ENCODE results near the gene ANKRD53. TPM values are rescaled to one million over a fixed set of nuclear protein-coding genes. Genes with fewer than 3 reads are reported as not detected.
A peak's percentile ranks its signal among the peaks of the same experiment; 100 is the strongest.

Gene ANKRD53
- total RNA-seq, 2 donors from 2014 or later = 4.7 to 10.2 TPM

DNA sequence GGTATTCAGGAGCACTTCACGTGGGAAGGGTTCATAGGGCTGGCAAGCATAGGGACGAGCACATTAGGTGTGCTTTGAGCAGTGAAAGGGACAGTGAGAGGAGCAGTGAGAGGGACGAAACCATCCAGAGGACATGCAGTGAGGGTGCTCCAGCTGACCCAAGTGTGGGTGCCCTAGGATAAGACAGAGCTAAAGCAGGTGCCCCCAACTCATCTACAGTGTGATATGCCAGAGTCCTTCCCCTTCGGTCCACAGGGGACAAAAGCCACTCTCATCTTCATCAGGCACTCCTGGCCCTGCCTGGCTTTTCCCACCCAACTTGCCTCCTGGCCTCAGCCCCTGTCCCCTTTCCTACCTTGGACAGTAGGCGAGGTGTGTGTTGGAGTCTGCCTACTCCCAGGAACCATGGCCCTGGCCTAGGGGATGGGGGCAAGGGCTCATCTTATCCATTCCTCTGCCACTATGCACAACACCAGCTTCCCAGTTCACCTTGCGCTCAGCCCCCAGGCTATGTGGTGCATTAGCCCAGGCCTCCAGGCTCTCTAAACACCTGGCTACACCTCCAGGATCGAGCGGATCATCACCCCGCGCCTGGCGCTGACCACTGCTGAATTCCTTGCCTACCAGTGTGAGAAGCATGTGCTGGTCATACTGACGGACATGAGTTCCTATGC lies 16.1 kb upstream of the ANKRD53 start:
- no peaks in the 10 kb centered on the region for H3K27me3 ChIP-seq
- no peaks in the 10 kb centered on the region for H3K36me3 ChIP-seq (replicated peaks in 1 of 2; ENCODE audit: insufficient read depth in 1 of 2, low read depth in 2 of 2)
- no peak overlapping the region for H3K27ac ChIP-seq
- intact Hi-C loops (cut with DNase I) = no loop called here
- ATAC-seq (no peak), DNase-seq (peak in 2 of 4 donors; percentile 0 to 10)
- no peak overlapping the region for H3K4me3 ChIP-seq
- WGBS, 2 donors = 70 to 81% methylated on average over 12 of the region's 12 CpGs
- H3K4me1 ChIP-seq = peaks cover 3% of the 10 kb centered on the region
- H3K9me3 ChIP-seq = no peaks in the 10 kb centered on the region
- TF ChIP-seq POLR2A (IDR thresholded peaks at IDR 0.05) = no peak
- TF ChIP-seq, protein P1, sequence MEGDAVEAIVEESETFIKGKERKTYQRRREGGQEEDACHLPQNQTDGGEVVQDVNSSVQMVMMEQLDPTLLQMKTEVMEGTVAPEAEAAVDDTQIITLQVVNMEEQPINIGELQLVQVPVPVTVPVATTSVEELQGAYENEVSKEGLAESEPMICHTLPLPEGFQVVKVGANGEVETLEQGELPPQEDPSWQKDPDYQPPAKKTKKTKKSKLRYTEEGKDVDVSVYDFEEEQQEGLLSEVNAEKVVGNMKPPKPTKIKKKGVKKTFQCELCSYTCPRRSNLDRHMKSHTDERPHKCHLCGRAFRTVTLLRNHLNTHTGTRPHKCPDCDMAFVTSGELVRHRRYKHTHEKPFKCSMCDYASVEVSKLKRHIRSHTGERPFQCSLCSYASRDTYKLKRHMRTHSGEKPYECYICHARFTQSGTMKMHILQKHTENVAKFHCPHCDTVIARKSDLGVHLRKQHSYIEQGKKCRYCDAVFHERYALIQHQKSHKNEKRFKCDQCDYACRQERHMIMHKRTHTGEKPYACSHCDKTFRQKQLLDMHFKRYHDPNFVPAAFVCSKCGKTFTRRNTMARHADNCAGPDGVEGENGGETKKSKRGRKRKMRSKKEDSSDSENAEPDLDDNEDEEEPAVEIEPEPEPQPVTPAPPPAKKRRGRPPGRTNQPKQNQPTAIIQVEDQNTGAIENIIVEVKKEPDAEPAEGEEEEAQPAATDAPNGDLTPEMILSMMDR (IDR thresholded peaks at IDR 0.05) = no peak

DNA sequence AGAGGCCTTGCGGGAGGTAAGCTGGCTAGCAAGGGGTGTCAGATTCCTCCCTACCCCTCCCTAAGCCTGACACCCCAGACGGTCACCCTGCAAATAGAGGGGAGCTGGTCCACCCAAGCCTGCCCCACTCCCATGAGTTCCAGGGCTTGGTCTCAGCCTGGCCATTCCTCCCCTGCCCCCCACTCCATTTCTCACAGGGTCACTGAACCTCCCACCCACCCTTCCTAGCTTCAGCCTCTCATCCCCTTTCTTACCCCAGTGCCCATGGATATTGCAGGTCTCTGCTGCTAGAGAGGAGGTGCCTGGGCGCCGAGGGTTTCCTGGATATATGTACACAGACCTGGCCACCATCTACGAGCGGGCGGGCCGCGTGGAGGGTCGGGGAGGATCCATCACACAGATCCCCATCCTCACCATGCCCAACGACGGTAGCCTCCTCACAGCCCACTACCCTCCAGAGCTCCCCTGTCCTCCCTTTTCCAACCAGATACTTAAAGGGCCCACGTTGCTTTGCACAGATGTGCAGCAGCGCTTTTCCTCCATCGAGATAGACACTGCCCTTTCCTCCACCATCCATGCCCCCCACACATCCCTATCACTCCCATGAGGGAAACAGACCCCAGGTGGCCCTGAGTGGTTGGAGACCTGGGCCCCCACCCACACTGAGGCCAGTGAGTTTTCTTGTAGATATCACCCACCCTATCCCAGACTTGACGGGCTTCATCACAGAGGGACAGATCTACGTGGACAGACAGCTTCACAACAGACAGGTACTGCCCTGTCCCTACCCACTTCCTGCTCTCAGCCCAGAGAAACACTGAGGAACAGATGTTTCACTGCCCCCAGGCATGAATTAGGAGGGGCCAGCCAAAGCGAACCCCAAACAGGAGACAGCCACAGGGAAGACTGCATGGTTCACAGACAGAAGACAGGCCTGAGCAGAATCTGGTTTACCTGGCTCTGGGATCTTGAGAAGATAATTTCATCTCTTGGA lies 15.2 kb upstream of the ANKRD53 start:
- intact Hi-C loops (cut with DNase I) = no loop called here
- WGBS, 2 donors = 67 to 70% methylated on average over 15 to 18 of the region's 18 CpGs
- no peak for TF ChIP-seq POLR2A (IDR thresholded peaks at IDR 0.05)
- TF ChIP-seq, protein P1 (IDR thresholded peaks at IDR 0.05) = no peak
- H3K27ac ChIP-seq = no peak overlapping the region
- no peaks in the 10 kb centered on the region for H3K36me3 ChIP-seq (replicated peaks in 1 of 2; ENCODE audit: insufficient read depth in 1 of 2, low read depth in 2 of 2)
- ATAC-seq (no peak), DNase-seq (peak in 3 of 4 donors; percentile 1 to 12 (median 5))
- peaks cover 3% of the 10 kb centered on the region for H3K4me1 ChIP-seq
- no peak overlapping the region for H3K4me3 ChIP-seq
- H3K9me3 ChIP-seq = no peaks in the 10 kb centered on the region
- H3K27me3 ChIP-seq = no peaks in the 10 kb centered on the region

DNA sequence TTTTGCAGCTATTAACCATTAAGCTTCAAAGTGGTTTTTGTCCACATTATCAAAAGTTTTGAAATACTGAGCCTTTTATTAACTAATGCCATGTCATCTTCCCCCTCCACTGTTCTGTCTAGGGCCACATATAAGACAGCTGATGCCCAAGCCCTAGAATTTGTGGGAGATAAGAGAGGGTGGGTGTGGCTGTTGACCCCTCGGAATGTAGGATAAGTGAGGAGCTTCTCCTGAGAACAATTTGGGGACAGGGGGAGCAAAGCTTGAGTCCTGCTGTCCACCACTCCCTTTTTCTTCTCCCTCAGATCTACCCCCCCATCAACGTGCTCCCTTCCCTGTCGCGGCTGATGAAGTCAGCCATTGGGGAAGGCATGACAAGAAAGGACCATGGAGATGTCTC lies 14.3 kb upstream of the ANKRD53 start:
- 49 to 53% methylated on average over 4 of the region's 4 CpGs for WGBS, 2 donors
- intact Hi-C loops (cut with DNase I) = no loop called here

DNA sequence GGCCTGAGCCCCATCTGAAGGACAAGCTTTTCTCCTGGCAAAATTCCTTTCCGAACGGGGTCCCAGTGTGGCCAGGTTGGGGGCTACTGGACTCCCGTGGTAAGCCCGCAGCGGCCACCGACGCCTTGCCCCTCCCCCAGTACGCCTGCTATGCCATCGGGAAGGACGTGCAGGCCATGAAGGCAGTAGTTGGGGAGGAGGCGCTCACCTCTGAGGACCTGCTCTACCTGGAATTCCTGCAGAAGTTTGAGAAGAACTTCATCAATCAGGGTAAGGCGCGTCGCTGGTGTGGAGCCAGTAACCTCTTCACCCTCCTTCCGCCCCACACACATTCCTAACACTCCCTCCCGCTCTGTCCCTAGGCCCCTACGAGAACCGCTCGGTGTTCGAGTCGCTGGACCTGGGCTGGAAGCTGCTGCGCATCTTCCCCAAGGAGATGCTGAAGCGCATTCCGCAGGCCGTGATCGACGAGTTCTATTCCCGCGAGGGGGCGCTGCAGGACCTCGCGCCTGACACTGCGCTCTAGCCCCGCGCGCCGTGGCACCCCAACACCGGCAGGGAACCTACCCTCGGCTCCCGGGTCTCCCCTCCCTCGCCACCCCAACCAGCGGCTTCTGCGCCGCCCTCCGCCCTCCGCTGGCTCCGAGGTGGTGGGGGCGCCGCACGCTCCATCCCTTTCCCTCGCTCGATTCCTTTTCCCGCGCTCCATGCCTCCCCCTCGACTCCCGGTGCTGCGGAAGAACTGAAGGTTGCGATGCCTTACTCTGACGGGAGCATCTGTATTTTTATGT lies 13.6 kb upstream of the ANKRD53 start:
- no peaks in the 10 kb centered on the region for H3K9me3 ChIP-seq
- peak overlapping the region in 1 of 2 donors; percentile 10 for H3K4me3 ChIP-seq
- ATAC-seq (peak; percentile 74), DNase-seq (peak; percentile 67 to 74 (median 68))
- WGBS, 2 donors = 8 to 28% methylated on average over 48 to 59 of the region's 59 CpGs
- H3K4me1 ChIP-seq = peaks cover 3% of the 10 kb centered on the region
- H3K36me3 ChIP-seq (replicated peaks in 1 of 2; ENCODE audit: insufficient read depth in 1 of 2, low read depth in 2 of 2) = no peaks in the 10 kb centered on the region
- TF ChIP-seq POLR2A (IDR thresholded peaks at IDR 0.05) = no peak
- TF ChIP-seq, protein P1 (IDR thresholded peaks at IDR 0.05) = peak; percentile 55 to 77 (median 65)
- intact Hi-C loops (cut with DNase I) = no loop called here
- no peaks in the 10 kb centered on the region for H3K27me3 ChIP-seq
- H3K27ac ChIP-seq = no peak overlapping the region

More for the DNA sequence above, 14.3 kb upstream of the ANKRD53 start:
- Histone ChIP-seq H3K36me3 (replicated peaks in 1 of 2; ENCODE audit: insufficient read depth in 1 of 2, low read depth in 2 of 2) (no peaks in the 10 kb centered on the region), H3K27ac (no peak overlapping the region), H3K9me3 (no peaks in the 10 kb centered on the region), H3K4me3 (no peak overlapping the region), H3K4me1 (peaks cover 3% of the 10 kb centered on the region), H3K27me3 (no peaks in the 10 kb centered on the region)
- ATAC-seq (no peak), DNase-seq (peak in 1 of 4 donors; percentile 0)
- TF ChIP-seq, protein P1 (IDR thresholded peaks at IDR 0.05) = no peak
- TF ChIP-seq POLR2A (IDR thresholded peaks at IDR 0.05) = no peak

Data from body of pancreas (tissue), 4 donors.